ENCODE measurements around the gene HMBS. TPM values are rescaled to one million over a fixed set of nuclear protein-coding genes. Genes with fewer than 3 reads are reported as not detected.

HMBS gene
- polyA plus RNA-seq, 10 donors: 18.2 to 28.9 (median 23.0) TPM

- peak in 1 of 3 donors; percentile 33 for DNase-seq
Measured at GRCh38 chr11:119065369-119065768, 19.3 kb upstream of the HMBS start.

GRCh38 chr11:119067371-119068222, 17.1 kb upstream of the HMBS start, which contains the start of gene VPS11:
Gene VPS11 (plus strand): TSS chr11:119067818. CDS start chr11:119067824, 6 bp downstream.
- peak; percentile 96 to 98 (median 96) for DNase-seq

GRCh38 chr11:119077839-119078238, 6.8 kb upstream of the HMBS start:
- DNase-seq: no peak

GRCh38 chr11:119078675-119079420, 5.8 kb upstream of the HMBS start:
- no peak for DNase-seq

GRCh38 chr11:119081682-119082260, 2.9 kb upstream of the HMBS start:
- DNase-seq: no peak

- no peak for DNase-seq
Measured at GRCh38 chr11:119085437-119085847, 761 bp downstream of the HMBS start.

GRCh38 chr11:119087123-119087522, 2.4 kb downstream of the HMBS start:
- DNase-seq: no peak

GRCh38 chr11:119087747-119088241, 3.1 kb downstream of the HMBS start:
- DNase-seq: no peak

GRCh38 chr11:119088406-119088805, 3.7 kb downstream of the HMBS start:
- DNase-seq: no peak

GRCh38 chr11:119089319-119089718, 4.6 kb downstream of the HMBS start:
- DNase-seq: no peak

- DNase-seq: peak in 1 of 3 donors; percentile 65
Measured at GRCh38 chr11:119091178-119091577, 6.5 kb downstream of the HMBS start.

GRCh38 chr11:119091966-119092879, 7.5 kb downstream of the HMBS start:
- no peak for DNase-seq

- no peak for DNase-seq
Measured at GRCh38 chr11:119092880-119093842, 8.5 kb downstream of the HMBS start.

- peak in 2 of 3 donors; percentile 14 to 75 for DNase-seq
Measured at GRCh38 chr11:119093942-119094815, 9.5 kb downstream of the HMBS start.

GRCh38 chr11:119094816-119095065, 10.1 kb downstream of the HMBS start:
- DNase-seq: peak in 2 of 3 donors; percentile 58 to 79

- DNase-seq: peak; percentile 99 to 100 (median 99)
Measured at GRCh38 chr11:119095066-119095880, 10.6 kb downstream of the HMBS start.

- no peak for DNase-seq
Measured at GRCh38 chr11:119099711-119100110, 15.0 kb downstream of the HMBS start.
